NB4 (cell line): ENCODE data around the gene AFTPH.

Experiments used
- CTCF ChIP-seq: IDR thresholded peaks from one replicate; pipeline ENCODE4 v1.5.1; 2012; ENCODE audit warnings: low read depth, low read length
- MAX ChIP-seq: IDR thresholded peaks from 2 replicates; pipeline ENCODE4 v1.6.1; 2011; ENCODE audit warnings: low read depth, low read length
- MYC ChIP-seq: IDR thresholded peaks from 2 replicates; pipeline ENCODE4 v1.6.1; 2011; ENCODE audit warnings: low read depth, low read length
- POLR2A ChIP-seq: IDR thresholded peaks from 2 replicates; pipeline ENCODE4 v1.6.1; 2011; ENCODE audit warnings: mild to moderate bottlenecking; ENCODE audit not compliant: insufficient read length; ENCODE audit errors: extremely low read depth

- no peak for TF ChIP-seq POLR2A
- no peak for TF ChIP-seq CTCF
- TF ChIP-seq MAX: no peak
- no peak for TF ChIP-seq MYC
These were observed 34.4 kb downstream of the AFTPH start for GRCh38 chr2:64558445-64559081.
